GM19455 (cell line): ENCODE data around the gene P2RY6.

Experiments used
- ATAC-seq: cut with Tn5 transposase; IDR thresholded peaks from one replicate; pipeline ENCODE4 v1.9.1; 2021; ENCODE audit not compliant: unreplicated experiment

P2RY6 gene

GRCh38 chr11:73275381-73275750 is 3.2 kb downstream of the P2RY6 start:
- ATAC-seq: no peak

GRCh38 chr11:73277467-73277866 is 5.3 kb downstream of the P2RY6 start:
- no peak for ATAC-seq

GRCh38 chr11:73280626-73281025 is 8.5 kb downstream of the P2RY6 start:
- no peak for ATAC-seq

- no peak for ATAC-seq
Measured at GRCh38 chr11:73281201-73281741, 9.1 kb downstream of the P2RY6 start.

- ATAC-seq: no peak
Measured at GRCh38 chr11:73281796-73282660, 9.9 kb downstream of the P2RY6 start.

- ATAC-seq: no peak
Measured at GRCh38 chr11:73283276-73284000, 11.3 kb downstream of the P2RY6 start.

GRCh38 chr11:73284106-73284505 is 12.0 kb downstream of the P2RY6 start:
- no peak for ATAC-seq

- no peak for ATAC-seq
Measured at GRCh38 chr11:73285721-73286120, 13.6 kb downstream of the P2RY6 start.

- ATAC-seq: no peak
Measured at GRCh38 chr11:73286240-73286810, 14.2 kb downstream of the P2RY6 start.

- no peak for ATAC-seq
Measured at GRCh38 chr11:73287400-73288101, 15.4 kb downstream of the P2RY6 start.

GRCh38 chr11:73288192-73288872 is 16.2 kb downstream of the P2RY6 start:
- no peak for ATAC-seq

- peak; percentile 51 for ATAC-seq
Measured at GRCh38 chr11:73288873-73289707, 17.0 kb downstream of the P2RY6 start.

GRCh38 chr11:73290536-73290935 is 18.4 kb downstream of the P2RY6 start:
- no peak for ATAC-seq

GRCh38 chr11:73291196-73291595 is 19.1 kb downstream of the P2RY6 start:
- no peak for ATAC-seq

- ATAC-seq: no peak
Measured at GRCh38 chr11:73291781-73292524, 19.8 kb downstream of the P2RY6 start.

GRCh38 chr11:73292525-73292894 is 20.4 kb downstream of the P2RY6 start:
- ATAC-seq: no peak

GRCh38 chr11:73293356-73293936 is 21.3 kb downstream of the P2RY6 start:
- ATAC-seq: no peak

GRCh38 chr11:73294604-73295003 is 22.5 kb downstream of the P2RY6 start:
- no peak for ATAC-seq
